ENCODE data around the gene SMOC2.

The SMOC2 gene

GRCh38 chr6:168415993-168416530 is 24.9 kb upstream of the SMOC2 start:
- no peak for DNase-seq (ENCODE audit: low read depth)

GRCh38 chr6:168416531-168416930 is 24.5 kb upstream of the SMOC2 start:
- no peak for DNase-seq (ENCODE audit: low read depth)

- no peak for DNase-seq (ENCODE audit: low read depth)
Measured at GRCh38 chr6:168417191-168417590, 23.8 kb upstream of the SMOC2 start.

GRCh38 chr6:168417679-168418557 is 23.1 kb upstream of the SMOC2 start:
- DNase-seq (ENCODE audit: low read depth) = no peak

- no peak for DNase-seq (ENCODE audit: low read depth)
Measured at GRCh38 chr6:168418711-168419121, 22.3 kb upstream of the SMOC2 start.

- DNase-seq (ENCODE audit: low read depth) = no peak
Measured at GRCh38 chr6:168419569-168419968, 21.4 kb upstream of the SMOC2 start.

- no peak for DNase-seq (ENCODE audit: low read depth)
Measured at GRCh38 chr6:168420084-168420483, 20.9 kb upstream of the SMOC2 start.

GRCh38 chr6:168420706-168421105 is 20.3 kb upstream of the SMOC2 start:
- no peak for DNase-seq (ENCODE audit: low read depth)

GRCh38 chr6:168427184-168427583 is 13.8 kb upstream of the SMOC2 start:
- DNase-seq (ENCODE audit: low read depth) = no peak

GRCh38 chr6:168428052-168428826 is 12.7 kb upstream of the SMOC2 start:
- DNase-seq (ENCODE audit: low read depth) = no peak

- DNase-seq (ENCODE audit: low read depth) = no peak
Measured at GRCh38 chr6:168428863-168429262, 12.1 kb upstream of the SMOC2 start.

GRCh38 chr6:168432196-168432595 is 8.8 kb upstream of the SMOC2 start:
- no peak for DNase-seq (ENCODE audit: low read depth)

GRCh38 chr6:168433898-168434297 is 7.1 kb upstream of the SMOC2 start:
- DNase-seq (ENCODE audit: low read depth) = no peak

GRCh38 chr6:168434505-168434904 is 6.5 kb upstream of the SMOC2 start:
- DNase-seq (ENCODE audit: low read depth) = no peak

- no peak for DNase-seq (ENCODE audit: low read depth)
Measured at GRCh38 chr6:168437751-168438150, 3.2 kb upstream of the SMOC2 start.

GRCh38 chr6:168438783-168439520 is 2.0 kb upstream of the SMOC2 start:
- no peak for DNase-seq (ENCODE audit: low read depth)

- no peak for DNase-seq (ENCODE audit: low read depth)
Measured at GRCh38 chr6:168439794-168440450, 1.1 kb upstream of the SMOC2 start.

- DNase-seq (ENCODE audit: low read depth) = no peak
Measured at GRCh38 chr6:168441434-168442391, 729 bp downstream of the SMOC2 start.

GRCh38 chr6:168442646-168443045 is 1.7 kb downstream of the SMOC2 start:
- no peak for DNase-seq (ENCODE audit: low read depth)

GRCh38 chr6:168447282-168447681 is 6.3 kb downstream of the SMOC2 start:
- DNase-seq (ENCODE audit: low read depth) = no peak

- no peak for DNase-seq (ENCODE audit: low read depth)
Measured at GRCh38 chr6:168447700-168448099, 6.7 kb downstream of the SMOC2 start.
